Kidney epithelial cell (primary cell): ENCODE data around the gene ZNF316. TPM values are rescaled to one million over a fixed set of nuclear protein-coding genes. Genes with fewer than 3 reads are reported as not detected.

Experiments used
- DNase-seq: peaks from one replicate; pipeline ENCODE4 v3.0.0-alpha.2; 2010; ENCODE audit warnings: low read depth
- H3K27me3 ChIP-seq: 2 replicates; pipeline ENCODE4 v1.6.0; 2011; ENCODE audit warnings: low read length; ENCODE audit not compliant: control insufficient read depth, insufficient read depth
- H3K36me3 ChIP-seq: 2 replicates; pipeline ENCODE4 v1.5.1; 2011; ENCODE audit warnings: low read length; ENCODE audit not compliant: control insufficient read depth, insufficient read depth
- H3K4me3 ChIP-seq: 2 replicates; pipeline ENCODE4 v1.5.1; 2011; ENCODE audit warnings: low read depth, mild to moderate bottlenecking, control low read depth, low read length
- CTCF ChIP-seq: IDR thresholded peaks from 2 replicates; pipeline ENCODE4 v1.5.1; 2011; ENCODE audit warnings: mild to moderate bottlenecking, moderate library complexity, low read length, control low read depth, inconsistent platforms; ENCODE audit not compliant: insufficient read depth, poor library complexity, severe bottlenecking
- total RNA-seq: library from RNA; depleted of rRNA; stranded (reverse); fragments of >200 nt; gene quantifications from 2 replicates; pipeline ENCODE4 v1.2.3, GENCODE V29; 2015

The ZNF316 gene
- total RNA-seq = 24.9 and 26.2 TPM in 2 replicates

- TF ChIP-seq CTCF = no peak
- H3K36me3 ChIP-seq = no peaks in the 10 kb centered on the region
- DNase-seq = no peak
Measured at GRCh38 chr7:6636741-6637543, at the start of gene ZNF316. Gene ZNF316, plus strand, starts transcription at chr7:6637318. Its CDS starts 5,092 bp downstream, at chr7:6642410.

GRCh38 chr7:6588566-6588965 lies 48.6 kb upstream of the ZNF316 start:
- no peaks in the 10 kb centered on the region for H3K27me3 ChIP-seq
- H3K36me3 ChIP-seq = peaks cover 1% of the 10 kb centered on the region
- DNase-seq = no peak

More at GRCh38 chr7:6636741-6637543, at the start of gene ZNF316:
- H3K4me3 ChIP-seq = peak within 1 kb of the TSS; percentile 87
- no peaks in the 10 kb centered on the region for H3K27me3 ChIP-seq

GRCh38 chr7:6589151-6589828 lies 47.8 kb upstream of the ZNF316 start:
- no peak overlapping the region for H3K4me3 ChIP-seq
- DNase-seq = no peak
- H3K36me3 ChIP-seq = peaks cover 1% of the 10 kb centered on the region
- H3K27me3 ChIP-seq = no peaks in the 10 kb centered on the region
- no peak for TF ChIP-seq CTCF

More at GRCh38 chr7:6588566-6588965, 48.6 kb upstream of the ZNF316 start:
- no peak overlapping the region for H3K4me3 ChIP-seq
- TF ChIP-seq CTCF = no peak

GRCh38 chr7:6589829-6590644 lies 47.1 kb upstream of the ZNF316 start, which contains the start of gene INTS15:
Gene INTS15, plus strand, starts transcription at chr7:6590021. Its CDS starts 263 bp downstream, at chr7:6590284.
- Histone ChIP-seq H3K27me3 (no peaks in the 10 kb centered on the region), H3K36me3 (peaks cover 2% of the 10 kb centered on the region), H3K4me3 (peak within 1 kb of the TSS; percentile 68)
- no peak for TF ChIP-seq CTCF
- no peak for DNase-seq

GRCh38 chr7:6590645-6591110 lies 46.4 kb upstream of the ZNF316 start:
- peaks cover 4% of the 10 kb centered on the region for H3K36me3 ChIP-seq
- TF ChIP-seq CTCF = no peak
- DNase-seq = no peak
- H3K27me3 ChIP-seq = no peaks in the 10 kb centered on the region
- peak overlapping the region; percentile 68 for H3K4me3 ChIP-seq
